DMS114 treated with DMSO at 0.1 percent for 48 hours (cell line): ENCODE measurements around the gene BANP.
"Not testable (repeated sequence)": the region's sequence is repeated elsewhere in the genome, so short reads cannot be mapped to it uniquely, and the experiment has no call there.

Experiments used
- DNase-seq: peaks from one replicate; lab custom pipeline; 2025; ENCODE audit not compliant: unreplicated experiment; lab: John Stamatoyannopoulos, UW

BANP gene

DNA sequence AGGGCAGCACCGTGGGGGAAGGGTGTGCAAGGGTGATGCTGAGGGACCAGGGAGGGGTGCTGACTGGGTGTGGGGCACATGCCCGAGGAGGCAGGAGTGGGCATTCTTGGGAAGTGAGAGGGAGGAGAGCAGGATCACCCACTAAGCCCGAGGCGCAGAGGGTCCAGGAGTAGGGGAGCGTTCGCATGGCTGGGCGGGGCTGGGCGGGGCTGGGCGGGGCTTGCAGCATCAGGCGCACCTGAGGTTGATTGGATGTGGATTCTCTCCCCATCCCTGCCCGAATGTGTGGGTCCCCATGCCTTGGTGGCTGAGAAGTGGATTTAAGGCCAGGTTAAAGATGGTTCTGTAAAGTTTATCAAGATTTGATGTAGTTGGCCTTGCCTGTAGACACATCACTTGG, 14.2 kb downstream of the BANP start:
- no peak for DNase-seq

DNA sequence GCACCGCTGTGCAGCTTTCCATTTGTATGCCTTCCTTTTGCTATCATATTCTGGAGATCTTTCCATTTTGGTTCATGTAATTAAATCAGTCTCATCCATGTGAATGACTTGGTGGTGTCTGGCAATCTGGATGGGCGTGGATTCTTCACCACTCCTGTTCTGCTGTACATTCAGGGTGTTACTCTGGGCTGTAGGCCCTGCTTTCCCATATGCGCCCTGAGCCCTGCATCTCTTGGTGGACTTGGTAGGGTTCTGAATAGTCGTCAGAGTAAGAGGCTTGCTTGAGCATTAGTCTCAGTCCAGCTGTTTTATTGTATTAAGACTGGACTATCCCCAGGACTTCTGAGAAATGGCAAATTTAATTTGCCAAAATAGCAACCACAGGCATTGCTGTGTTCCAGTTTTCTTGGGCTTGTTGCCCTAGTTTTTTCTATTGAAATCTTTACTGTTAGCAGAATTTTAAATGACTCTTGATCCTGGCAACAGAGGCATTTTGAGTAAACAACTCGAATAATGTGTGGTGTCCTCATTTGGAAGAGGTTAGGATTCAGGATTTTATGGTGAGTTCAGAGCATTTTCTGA, 14.9 kb downstream of the BANP start:
- no peak for DNase-seq

DNA sequence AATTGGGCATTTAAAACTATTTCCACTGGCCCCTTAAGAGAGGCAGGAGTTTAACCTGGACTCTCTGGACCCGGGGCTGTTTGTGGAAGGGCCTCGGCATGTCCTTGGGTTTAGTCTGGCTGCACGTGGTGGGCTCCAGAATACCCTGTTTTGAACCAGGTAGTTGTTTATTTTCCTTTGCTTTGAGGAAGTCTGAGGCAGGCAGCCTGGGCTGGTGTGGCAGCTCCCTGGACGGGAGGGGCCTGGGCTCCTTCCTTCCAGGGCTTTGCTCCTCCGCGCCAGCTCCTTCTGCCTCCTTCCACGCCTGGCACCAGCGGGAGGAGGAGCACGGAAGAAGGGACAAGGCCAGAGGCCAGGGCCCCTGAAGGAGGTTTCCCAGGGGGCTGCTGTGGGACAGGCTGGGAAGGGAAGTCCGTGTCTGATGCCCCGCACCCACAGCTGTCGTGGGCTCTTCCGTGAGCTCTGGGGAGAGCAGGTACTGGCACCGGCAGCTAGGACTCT, 15.5 kb downstream of the BANP start:
- no peak for DNase-seq

DNA sequence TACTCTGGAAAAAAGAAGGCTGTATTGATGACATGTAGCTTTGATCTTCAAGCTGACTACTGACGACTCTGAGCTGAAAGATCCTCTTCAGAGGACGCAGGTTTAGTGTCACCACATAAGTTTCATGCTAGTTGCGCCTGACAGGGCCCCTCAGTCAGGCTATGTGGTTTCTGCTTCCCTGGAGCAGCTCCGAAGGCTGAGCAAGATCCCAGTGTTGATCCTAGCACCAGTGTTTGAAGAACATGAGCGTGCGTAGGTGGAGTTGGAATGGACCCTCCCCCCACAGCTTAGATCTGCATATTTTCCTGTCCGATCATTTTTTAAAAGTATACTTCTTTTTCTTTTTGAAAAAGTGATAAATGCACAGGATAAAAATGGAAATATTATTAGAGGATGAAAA, 17.3 kb downstream of the BANP start:
- no peak for DNase-seq

DNA sequence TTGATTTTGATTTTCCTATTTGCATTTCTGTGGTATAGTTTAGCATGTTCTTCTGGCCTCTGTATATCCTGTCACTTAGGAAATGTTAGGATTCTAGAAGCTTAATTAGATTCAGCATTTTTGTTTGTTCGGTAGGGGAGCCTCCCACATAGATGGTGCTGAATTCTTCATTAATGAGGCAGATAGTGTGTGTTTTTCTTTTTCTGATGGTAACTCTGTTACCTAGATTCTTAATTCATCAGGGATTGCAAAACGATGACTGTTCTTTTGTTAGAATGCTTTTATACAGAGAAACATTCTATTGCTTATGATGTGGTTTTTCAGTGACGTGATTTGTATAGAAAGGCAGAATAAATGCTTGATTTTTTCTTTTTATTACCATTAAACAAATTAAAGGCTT, 19.0 kb downstream of the BANP start:
- no peak for DNase-seq

DNA sequence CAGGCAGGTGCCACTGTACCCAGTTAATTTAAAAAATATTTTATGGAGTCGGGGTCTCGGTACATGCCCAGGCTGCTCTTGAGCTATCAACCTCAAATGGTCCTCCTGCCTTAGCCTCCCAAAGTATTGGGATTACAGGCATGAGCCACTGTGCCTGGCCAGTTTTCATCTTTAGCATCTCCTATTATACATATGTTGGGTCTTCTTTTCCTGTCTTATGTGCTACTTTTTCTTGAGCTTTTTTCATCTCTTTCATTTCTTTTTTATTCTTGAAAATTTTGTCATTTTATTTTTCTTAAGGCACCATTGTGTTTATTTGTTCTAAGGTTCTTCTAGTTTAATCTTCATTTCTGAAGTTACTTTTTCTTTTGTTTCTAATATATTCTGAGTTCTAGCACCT, 20.7 kb downstream of the BANP start:
- no peak for DNase-seq

DNA sequence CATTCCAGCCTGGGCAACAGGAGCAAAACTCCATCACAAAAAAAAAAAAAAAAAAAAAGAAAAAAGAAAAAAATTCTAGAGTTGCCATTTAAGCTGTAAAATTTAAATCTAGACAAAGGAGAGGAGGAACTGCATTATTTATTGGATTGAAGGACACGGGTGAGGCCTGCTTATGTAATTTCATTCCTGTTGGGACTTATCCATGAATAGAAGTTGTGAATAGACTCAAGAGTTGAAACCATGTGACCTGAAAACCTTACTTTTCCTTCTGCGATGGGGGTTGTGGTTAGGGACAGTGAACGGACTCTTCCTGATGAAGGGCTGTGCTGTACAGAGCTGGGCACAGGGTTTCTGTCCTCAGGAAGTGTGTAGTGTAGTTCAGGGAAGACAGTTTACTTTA, 22.5 kb downstream of the BANP start:
- DNase-seq: no peak

DNA sequence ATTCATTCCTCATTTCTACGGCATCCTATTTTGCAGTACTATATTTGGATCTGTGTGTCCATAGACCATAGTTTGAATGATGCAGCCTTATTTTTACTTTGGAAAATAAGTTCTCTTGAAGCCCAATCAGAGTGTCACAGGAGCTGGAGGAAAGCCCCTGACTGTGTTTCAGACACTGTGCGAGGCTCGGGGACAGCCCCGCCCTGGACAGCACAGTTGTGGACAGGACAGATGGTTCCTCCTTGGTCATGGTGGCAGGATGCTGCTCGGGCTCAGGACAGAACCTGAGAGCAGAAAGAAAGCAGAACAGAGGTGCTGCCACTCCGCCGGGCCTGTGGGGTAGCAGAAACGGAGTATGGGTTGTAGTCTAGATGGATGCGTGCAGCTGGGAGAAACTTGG, 22.9 kb downstream of the BANP start:
- no peak for DNase-seq

DNA sequence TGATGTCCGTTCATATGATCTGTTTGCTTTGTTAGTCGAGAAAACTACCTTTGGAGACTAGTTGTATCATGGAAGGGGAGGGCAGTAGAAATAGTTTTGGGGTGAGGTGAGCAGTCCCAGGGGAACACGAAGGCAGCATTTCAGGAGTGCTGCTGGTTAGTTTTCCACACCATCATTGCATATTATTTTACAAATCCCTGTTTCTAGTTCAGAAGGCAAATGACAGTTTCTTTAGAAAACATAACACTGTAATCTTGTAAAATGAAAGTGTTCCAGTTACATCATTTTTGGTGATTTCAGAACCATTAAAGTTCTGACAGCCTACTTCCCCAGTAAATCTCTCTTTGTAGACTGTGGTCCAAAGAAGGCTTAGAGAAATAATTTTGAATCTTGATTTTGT, 25.4 kb downstream of the BANP start:
- no peak for DNase-seq

DNA sequence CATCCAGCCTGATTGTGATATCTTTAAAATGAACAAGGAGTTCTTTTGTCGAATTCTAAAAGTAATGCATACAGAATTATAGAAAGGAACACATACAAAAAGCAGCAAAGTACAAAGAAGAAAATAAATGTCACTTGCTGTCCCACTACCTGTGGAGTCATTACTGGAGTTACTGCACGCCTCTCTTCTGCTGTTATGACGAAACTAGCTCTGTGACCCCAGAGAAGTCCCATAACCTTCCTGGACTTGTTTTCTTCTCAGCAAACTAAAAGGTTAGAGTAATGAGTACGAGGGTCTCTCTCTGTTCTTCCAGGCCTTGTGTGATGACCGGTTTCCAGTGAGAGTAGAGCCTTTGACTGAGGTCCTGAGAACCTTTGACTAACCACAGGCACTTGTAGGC, 26.9 kb downstream of the BANP start:
- DNase-seq: no peak

DNA sequence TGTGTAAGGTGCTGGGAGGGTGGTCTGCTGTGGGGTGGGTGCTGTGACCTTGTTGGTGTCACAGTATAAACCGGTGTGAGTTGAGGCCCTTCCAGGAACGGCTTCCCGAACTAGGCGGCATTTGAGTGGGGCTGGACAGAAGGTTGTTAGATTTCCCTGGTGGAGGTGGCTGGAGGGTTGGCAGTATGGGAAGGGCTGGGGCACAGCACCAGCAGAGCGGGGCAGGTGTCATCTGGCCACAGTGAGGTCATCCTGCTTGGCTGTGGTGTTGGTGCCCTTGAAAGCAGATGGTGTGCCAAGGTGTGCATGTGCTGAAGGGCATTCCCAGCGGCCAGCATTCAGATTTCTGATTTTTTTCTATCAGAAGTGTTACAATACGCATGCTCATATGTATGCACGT, 28.1 kb downstream of the BANP start:
- DNase-seq: no peak

DNA sequence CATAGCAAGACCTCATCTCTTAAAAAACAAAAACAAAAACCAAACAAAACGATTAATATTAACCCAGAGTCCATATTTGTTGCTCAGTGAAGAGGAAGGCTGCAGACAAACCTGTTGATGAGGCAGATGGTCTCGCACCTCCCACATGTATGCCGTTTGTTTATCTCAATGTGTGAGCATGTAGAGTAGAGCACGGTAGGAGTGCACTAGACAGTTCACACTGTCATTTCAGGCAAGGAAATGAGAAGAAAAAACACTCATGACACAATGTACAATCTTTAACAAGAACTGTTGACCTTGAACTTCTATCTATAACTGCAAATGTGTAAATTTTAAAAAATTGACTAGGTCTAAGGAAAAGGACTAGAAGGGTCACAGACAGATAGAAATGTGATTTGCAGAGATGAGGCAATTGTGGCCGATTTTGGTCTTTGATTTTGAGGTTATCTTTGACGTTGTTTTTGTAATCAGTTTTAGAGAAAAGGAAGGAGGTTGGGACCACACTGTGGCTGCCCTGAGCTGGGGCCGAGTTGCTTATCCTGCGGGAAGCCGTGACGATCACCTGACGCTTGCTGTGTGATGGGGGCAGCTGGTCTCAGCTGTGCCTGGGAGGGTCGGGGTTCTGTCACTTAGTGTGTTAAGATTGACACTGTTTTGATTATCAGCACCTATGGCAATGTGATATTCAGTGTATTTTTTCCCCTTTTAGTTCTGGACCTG, 28.8 kb downstream of the BANP start:
- not testable (repeated sequence) for DNase-seq

DNA sequence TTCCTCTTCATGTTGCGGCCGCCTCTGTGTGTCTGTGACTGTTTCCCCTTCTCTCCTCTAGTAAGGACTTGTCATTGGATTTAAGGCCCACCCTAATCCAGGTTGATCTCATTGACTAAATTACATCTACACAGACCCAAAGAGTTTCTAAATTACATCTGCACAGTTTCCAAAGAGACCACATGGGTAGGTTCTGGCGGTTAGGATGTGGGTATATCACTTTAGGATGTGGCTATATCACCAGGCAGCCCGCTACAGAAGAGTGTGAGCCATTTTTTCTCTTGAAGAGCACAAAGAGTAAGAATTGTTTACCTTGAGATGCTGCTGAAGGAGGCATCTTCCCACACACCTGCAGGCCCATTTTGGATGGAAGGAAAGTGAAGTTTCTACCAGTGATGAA, 30.1 kb downstream of the BANP start:
- DNase-seq: not testable (repeated sequence)

DNA sequence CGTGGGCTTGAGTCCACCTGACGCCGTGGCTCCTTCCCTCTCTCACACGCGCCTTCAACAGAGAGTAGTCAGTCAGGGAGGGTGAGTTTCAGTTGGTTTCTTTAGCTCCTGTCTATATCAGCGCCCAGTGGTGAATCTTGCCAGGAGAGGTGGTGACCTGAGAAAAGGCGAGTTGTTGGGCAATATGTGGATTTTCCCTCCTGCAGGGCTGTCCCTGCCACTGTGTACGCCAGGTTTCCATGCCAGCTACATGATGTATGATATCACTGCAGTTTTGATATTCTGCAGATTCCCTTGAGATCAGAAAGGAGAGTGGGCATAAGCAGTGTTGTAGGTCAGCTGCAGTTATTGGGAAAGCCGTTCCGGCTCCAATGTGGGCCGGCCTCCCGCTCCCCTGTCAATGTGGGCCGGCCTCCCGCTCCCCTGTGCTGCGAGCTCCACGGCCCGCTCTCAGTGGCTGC, 31.4 kb downstream of the BANP start:
- DNase-seq: no peak

DNA sequence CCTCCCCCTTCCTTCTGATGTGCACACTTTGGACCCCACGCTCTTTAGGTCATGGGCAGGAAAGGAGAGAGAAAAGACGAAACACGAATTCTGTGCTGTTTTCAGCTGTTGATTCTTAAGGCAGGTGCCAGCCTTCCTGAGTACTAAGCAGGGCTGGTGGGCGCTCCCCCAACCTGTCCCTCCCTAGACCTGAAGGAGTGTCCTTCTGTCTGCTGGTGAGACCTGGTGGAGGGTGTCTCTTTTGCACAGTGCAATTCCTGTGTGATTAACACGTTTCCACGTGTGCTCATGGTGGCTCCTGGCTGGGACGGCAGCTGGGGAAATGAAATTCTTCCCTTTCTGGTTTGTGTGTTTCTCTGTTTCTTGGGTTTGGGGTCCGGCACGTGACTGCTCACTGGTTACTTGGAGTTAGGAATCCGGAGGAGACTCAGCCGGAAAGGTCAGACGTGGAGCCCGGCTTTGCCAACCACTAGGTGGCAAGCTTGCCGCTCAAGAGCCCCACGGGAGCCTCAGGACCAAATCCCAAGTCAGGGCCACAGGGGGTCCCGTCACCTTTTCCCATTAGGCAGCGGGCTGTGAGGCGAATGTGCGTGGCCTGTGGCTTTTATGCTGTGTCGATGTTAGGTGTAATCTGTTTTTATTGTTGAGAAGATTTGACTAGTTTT, 32.0 kb downstream of the BANP start:
- not testable (repeated sequence) for DNase-seq

DNA sequence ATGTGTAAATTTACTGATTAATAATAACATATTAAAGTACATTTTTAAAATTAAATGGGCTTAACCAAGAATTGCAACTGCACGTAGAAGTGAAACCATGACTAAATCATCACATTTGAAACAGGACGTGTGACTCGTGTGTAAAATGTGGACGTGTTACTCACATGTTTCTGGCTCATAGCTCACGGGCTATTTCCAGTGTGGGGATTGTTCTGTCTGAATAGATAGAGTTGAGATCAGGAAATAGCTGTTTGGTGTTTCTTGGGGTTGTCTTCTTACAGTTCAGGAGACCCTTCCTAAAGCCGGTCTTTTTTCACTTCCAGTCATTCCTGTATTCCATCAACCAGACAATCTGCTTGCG, 32.5 kb downstream of the BANP start:
- DNase-seq: not testable (repeated sequence)

DNA sequence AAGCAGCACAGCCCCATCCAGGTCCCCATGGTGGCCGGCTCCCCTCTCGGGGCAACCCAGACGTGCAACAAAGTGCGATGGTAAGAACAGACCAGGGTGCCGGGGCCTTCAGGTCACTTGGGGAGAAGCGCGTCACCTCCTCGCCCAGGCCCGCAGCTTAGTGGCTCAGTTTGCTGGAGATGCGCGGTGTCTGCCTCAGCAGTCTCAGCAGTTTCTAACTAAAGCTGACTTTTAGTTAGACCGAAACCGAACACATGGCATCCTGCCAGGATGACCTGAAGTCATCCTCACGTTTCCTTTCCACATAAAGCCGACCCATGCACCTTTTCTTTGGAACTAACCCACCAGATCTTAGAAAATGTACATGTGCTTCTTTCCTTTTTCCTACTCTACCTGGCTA, 32.9 kb downstream of the BANP start:
- not testable (repeated sequence) for DNase-seq

DNA sequence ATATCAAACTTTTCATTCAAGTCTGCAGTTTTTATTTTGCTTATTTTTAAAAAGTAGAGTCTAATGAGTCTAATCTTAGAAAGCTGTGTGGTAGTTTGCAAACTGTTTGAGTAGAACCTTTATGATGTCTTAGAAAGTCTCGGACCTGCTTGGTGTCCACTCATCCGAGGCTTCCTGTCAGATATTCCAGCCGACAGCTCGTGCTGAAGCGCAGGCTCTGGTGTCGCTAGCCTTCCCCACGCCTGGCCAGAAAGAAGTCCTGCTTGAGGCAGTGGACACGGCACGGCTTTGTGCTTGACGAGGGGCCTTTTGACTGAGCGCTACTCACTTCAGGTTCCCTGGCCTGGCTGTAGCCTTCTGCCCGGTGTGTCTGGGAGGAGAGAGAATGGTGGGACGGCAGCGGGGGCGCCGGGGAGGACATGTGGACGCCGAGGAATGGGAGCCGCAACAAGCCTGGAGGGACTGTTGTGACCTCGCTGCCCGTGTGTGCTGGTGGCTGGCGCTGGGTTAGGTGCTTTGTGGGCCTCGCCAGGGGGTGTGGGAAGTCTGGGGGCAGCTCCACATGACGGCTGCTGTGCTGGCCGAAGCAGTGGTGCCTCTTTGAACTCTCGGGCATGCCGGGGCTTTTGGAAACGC, 33.5 kb downstream of the BANP start:
- DNase-seq: no peak

DNA sequence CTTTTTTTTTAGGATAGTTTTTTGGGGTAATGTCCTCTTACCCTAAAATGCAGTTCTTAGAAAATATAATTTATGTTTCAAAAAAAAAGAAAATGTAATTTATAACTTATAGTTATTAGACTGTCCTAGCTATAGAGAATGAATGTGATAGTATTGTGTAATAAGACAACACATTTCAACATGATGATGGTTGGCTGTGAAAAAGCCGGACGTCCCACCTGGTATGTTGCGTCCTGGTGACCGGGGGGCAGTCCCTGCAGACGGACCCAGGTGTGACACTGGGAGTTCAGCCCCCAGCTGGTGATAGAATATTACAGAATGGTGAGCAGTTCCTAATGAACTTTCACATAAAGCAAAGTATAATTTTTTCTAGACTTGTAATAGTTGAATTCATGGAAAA, 34.3 kb downstream of the BANP start:
- DNase-seq: not testable (repeated sequence)

DNA sequence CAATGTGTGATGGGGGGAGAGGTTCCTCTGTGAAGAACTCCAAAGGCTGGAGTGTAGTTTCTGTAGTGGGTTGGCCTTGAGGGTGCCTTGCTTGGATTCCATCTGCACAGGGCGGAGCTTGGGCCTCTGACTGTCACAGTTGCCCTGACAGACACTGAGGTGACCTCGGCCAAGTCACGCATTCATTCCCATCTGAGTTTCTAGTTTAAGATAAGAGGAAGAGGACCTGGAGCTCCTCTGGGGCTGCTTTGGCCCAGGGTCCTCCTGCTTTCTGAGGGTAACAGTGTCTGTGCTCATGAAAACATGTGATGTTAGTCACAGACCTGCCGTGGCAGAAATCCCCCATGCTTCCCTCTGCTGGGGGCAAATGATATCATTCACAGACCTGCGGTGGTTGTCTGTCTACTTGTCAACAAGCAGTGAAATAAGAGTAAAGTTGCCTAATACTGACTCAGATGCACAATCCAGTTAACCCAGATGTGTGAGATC, 35.2 kb downstream of the BANP start:
- not testable (repeated sequence) for DNase-seq

DNA sequence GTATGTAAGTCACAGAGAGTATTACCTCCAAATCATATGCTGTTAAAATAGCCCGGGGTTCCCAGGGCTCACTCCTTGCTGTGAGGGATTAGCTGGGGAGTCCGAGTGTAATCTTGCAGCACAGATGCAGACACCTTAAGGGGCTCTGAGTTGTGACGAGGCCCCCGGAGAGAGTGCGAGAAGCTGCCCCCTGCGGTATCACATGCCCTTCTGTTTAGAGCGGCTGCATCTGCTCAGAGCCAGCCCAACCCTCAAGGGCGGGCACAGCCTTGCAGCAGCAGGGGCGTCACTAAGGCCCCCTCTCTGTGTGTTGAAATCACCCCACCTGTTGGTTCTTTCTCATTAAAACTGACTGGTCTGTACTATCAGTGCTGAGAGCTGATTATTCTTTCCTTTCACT, 37.4 kb downstream of the BANP start:
- DNase-seq: not testable (repeated sequence)

DNA sequence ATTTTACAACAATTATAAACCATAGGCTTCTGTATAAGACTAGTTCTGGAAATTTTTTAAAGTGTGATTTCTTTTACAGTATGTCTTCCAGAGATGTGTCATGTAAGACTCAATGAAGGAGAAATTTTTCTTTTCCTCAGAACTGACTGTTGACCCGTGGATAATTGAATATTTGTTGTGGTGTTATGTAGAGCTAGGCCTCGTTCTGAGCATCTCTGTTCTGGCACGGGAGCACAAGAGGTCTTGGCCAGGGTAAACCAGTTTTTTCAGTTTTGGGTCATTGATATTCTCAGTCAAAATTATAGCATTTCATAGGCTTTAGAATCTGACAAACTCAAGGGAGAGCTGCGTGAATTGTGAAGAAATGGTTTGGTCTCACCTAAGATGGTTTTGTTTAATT, 39.0 kb downstream of the BANP start:
- not testable (repeated sequence) for DNase-seq
